ENCODE data around the gene SCPEP1.
A peak's percentile ranks its signal among the peaks of the same experiment; 100 is the strongest.
"Not testable (repeated sequence)": the region's sequence is repeated elsewhere in the genome, so short reads cannot be mapped to it uniquely, and the experiment has no call there.

The SCPEP1 gene

GRCh38 chr17:56977673-56978395, at the start of gene SCPEP1:
Gene SCPEP1 (plus strand): TSS chr17:56978131. CDS start chr17:56978160, 29 bp downstream.
- DNase-seq, result peak; percentile 71 to 87 (median 82)

GRCh38 chr17:56928586-56928985, 49.3 kb upstream of the SCPEP1 start:
- no peak for DNase-seq

GRCh38 chr17:56929362-56929969, 48.5 kb upstream of the SCPEP1 start:
- DNase-seq, result no peak

- DNase-seq, result no peak
These were observed 47.1 kb upstream of the SCPEP1 start for GRCh38 chr17:56930739-56931337.

- DNase-seq, result no peak
These were observed 44.7 kb upstream of the SCPEP1 start for GRCh38 chr17:56933151-56933745.

- DNase-seq, result no peak
These were observed 44.1 kb upstream of the SCPEP1 start for GRCh38 chr17:56933868-56934267.

GRCh38 chr17:56934280-56934679, 43.7 kb upstream of the SCPEP1 start:
- DNase-seq, result no peak

GRCh38 chr17:56935461-56935860, 42.5 kb upstream of the SCPEP1 start:
- DNase-seq, result no peak

- no peak for DNase-seq
These were observed 41.1 kb upstream of the SCPEP1 start for GRCh38 chr17:56936697-56937322.

GRCh38 chr17:56937687-56938086, 40.2 kb upstream of the SCPEP1 start:
- no peak for DNase-seq

- not testable (repeated sequence) for DNase-seq
These were observed 39.7 kb upstream of the SCPEP1 start for GRCh38 chr17:56938206-56938605.

GRCh38 chr17:56939869-56940484, 38.0 kb upstream of the SCPEP1 start:
- DNase-seq, result peak in 3 of 6 experiments; percentile 14 to 64 (median 46)

- DNase-seq, result no peak
These were observed 34.3 kb upstream of the SCPEP1 start for GRCh38 chr17:56943505-56944125.

- no peak for DNase-seq
These were observed 31.9 kb upstream of the SCPEP1 start for GRCh38 chr17:56945938-56946505.

GRCh38 chr17:56947741-56948140, 30.2 kb upstream of the SCPEP1 start:
- no peak for DNase-seq

GRCh38 chr17:56948491-56948890, 29.4 kb upstream of the SCPEP1 start:
- no peak for DNase-seq

GRCh38 chr17:56949595-56949994, 28.3 kb upstream of the SCPEP1 start:
- DNase-seq, result no peak

- DNase-seq, result no peak
These were observed 20.9 kb upstream of the SCPEP1 start for GRCh38 chr17:56956992-56957391.

GRCh38 chr17:56960596-56961538, 17.1 kb upstream of the SCPEP1 start, which contains the start of gene COIL:
Gene COIL (minus strand): TSS chr17:56961050. CDS start chr17:56961019, 31 bp downstream.
- DNase-seq, result peak; percentile 86 to 95 (median 88)

- DNase-seq, result not testable (repeated sequence)
These were observed 12.7 kb upstream of the SCPEP1 start for GRCh38 chr17:56965241-56965640.

GRCh38 chr17:56965681-56966080, 12.2 kb upstream of the SCPEP1 start:
- DNase-seq, result not testable (repeated sequence)

All from stimulated activated naive CD4-positive, alpha-beta T cell (primary cell).